Caco-2 (cell line): ENCODE data around the gene OR52B6. TPM values are rescaled to one million over a fixed set of nuclear protein-coding genes. Genes with fewer than 3 reads are reported as not detected.

Experiments
- BruUV-seq: library from RNA; stranded (reverse); fragments of 400-500 nt; replicated peaks from 2 replicates; lab custom pipeline; 2021; lab: Mats Ljungman, UMichigan
- CTCF ChIA-PET: fragments of 300-600 bp; sonication (Branson Sonifier 250); formaldehyde crosslinking; loops from one replicate; lab custom pipeline; 2022; ENCODE audit warnings: antibody characterized with exemption; lab: Charles Lee
- POLR2A ChIA-PET: fragments of 300-600 bp; sonication (Branson Sonifier 250); formaldehyde crosslinking; loops from one replicate; lab custom pipeline; 2022; ENCODE audit warnings: antibody characterized with exemption; lab: Charles Lee
- DNase-seq, 2 experiments: peaks; one replicate each; pipeline versions ENCODE4 v3.0.0 to v3.0.0-alpha.2; 2020 to 2022
- H3K27me3 ChIP-seq: replicated peaks from 2 replicates; pipeline ENCODE4 v1.6.0; 2011; ENCODE audit warnings: low read length; ENCODE audit not compliant: control insufficient read depth, insufficient read depth
- H3K36me3 ChIP-seq: 2 replicates; pipeline ENCODE4 v1.5.1; 2011; ENCODE audit warnings: low read length; ENCODE audit not compliant: control insufficient read depth, insufficient read depth
- H3K4me1 ChIP-seq: fragments of 250-450 bp; sonication (Bioruptor Pico); 2 replicates; pipeline ENCODE4 v1.5.1; 2020; ENCODE audit warnings: mild to moderate bottlenecking
- H3K4me3 ChIP-seq: 2 replicates; pipeline ENCODE4 v1.5.1; 2011; ENCODE audit warnings: low read depth, mild to moderate bottlenecking, control low read depth, low read length
- H3K9me3 ChIP-seq: fragments of 250-450 bp; sonication (Bioruptor Pico); 2 replicates; pipeline ENCODE4 v1.5.1; 2020; ENCODE audit warnings: mild to moderate bottlenecking, moderate library complexity
- H3K27ac Mint-ChIP-seq: one replicate; pipeline ENCODE4 v1.8.0; 2022; ENCODE audit warnings: mixed read lengths; ENCODE audit not compliant: unreplicated experiment
- H3K27me3 Mint-ChIP-seq: one replicate; pipeline ENCODE4 v1.8.0; 2022; ENCODE audit warnings: mixed read lengths; ENCODE audit not compliant: insufficient read depth, unreplicated experiment
- H3K36me3 Mint-ChIP-seq: one replicate; pipeline ENCODE4 v1.8.0; 2022; ENCODE audit warnings: mild to moderate bottlenecking, mixed read lengths; ENCODE audit not compliant: insufficient read depth, unreplicated experiment
- H3K4me1 Mint-ChIP-seq: one replicate; pipeline ENCODE4 v1.8.0; 2022; ENCODE audit warnings: low read depth, mixed read lengths; ENCODE audit not compliant: unreplicated experiment
- H3K4me3 Mint-ChIP-seq: one replicate; pipeline ENCODE4 v1.8.0; 2022; ENCODE audit warnings: mild to moderate bottlenecking, moderate library complexity, mixed read lengths; ENCODE audit not compliant: unreplicated experiment
- H3K9me3 Mint-ChIP-seq: one replicate; pipeline ENCODE4 v1.8.0; 2022; ENCODE audit warnings: mixed read lengths; ENCODE audit not compliant: unreplicated experiment
- CTCF ChIP-seq, 2 experiments: fragments of 200-600 bp in 1 of 2; IDR thresholded peaks; 1 replicate in 1 of 2; 2 replicates in 1 of 2; pipeline versions ENCODE4 v1.5.1 to v1.8.0; 2011 to 2022; ENCODE audit warnings: antibody characterized with exemption in 1 of 2, control low read depth in 1 of 2, inconsistent platforms in 1 of 2, low read depth in 1 of 2, low read length in 1 of 2, mild to moderate bottlenecking in 1 of 2, moderate library complexity in 1 of 2; ENCODE audit not compliant: insufficient read depth in 1 of 2, severe bottlenecking in 1 of 2, unreplicated experiment in 1 of 2
- intact Hi-C: fragments of 100-400 bp; cut with micrococcal nuclease; formaldehyde crosslinking; loops from one replicate; pipeline ENCODE4 v1.10.0; 2022; ENCODE audit not compliant: unreplicated experiment
- total RNA-seq: library from RNA; stranded (reverse); gene quantifications from 2 replicates; pipeline ENCODE4 v1.2.3, GENCODE V29; 2022

OR52B6 gene
- total RNA-seq, 1 experiment from 2014 or later: not detected

- Histone ChIP-seq H3K36me3 (no peaks in the 10 kb centered on the region), H3K9me3 (no peaks in the 10 kb centered on the region), H3K4me3 (no peak overlapping the region), H3K4me1 (no peaks in the 10 kb centered on the region), H3K27me3 (no peaks in the 10 kb centered on the region)
- no TSS peak for BruUV-seq
- Mint-ChIP-seq H3K9me3 (no peaks in the 10 kb centered on the region), H3K4me3 (no peak overlapping the region), H3K4me1 (no peaks in the 10 kb centered on the region), H3K27ac (no peak overlapping the region), H3K36me3 (no peaks in the 10 kb centered on the region), H3K27me3 (peaks cover 14% of the 10 kb centered on the region)
- DNase-seq: no peak
- ChIA-PET POLR2A (no interaction called here), CTCF (no interaction called here)
- intact Hi-C loops: loop anchor here (10.0 kb wide), 1 partner anchor 349 kb away; the partner anchor contains the start of gene OR51V1
- no peak for TF ChIP-seq CTCF (IDR thresholded peaks at IDR 0.05; ENCODE audit: insufficient read depth in 1 of 2, low read depth in 1 of 2, low read length in 1 of 2, severe bottlenecking in 1 of 2, unreplicated experiment in 1 of 2)
Observed at GRCh38 chr11:5553343-5553742, 27.3 kb upstream of the OR52B6 start.

DNA sequence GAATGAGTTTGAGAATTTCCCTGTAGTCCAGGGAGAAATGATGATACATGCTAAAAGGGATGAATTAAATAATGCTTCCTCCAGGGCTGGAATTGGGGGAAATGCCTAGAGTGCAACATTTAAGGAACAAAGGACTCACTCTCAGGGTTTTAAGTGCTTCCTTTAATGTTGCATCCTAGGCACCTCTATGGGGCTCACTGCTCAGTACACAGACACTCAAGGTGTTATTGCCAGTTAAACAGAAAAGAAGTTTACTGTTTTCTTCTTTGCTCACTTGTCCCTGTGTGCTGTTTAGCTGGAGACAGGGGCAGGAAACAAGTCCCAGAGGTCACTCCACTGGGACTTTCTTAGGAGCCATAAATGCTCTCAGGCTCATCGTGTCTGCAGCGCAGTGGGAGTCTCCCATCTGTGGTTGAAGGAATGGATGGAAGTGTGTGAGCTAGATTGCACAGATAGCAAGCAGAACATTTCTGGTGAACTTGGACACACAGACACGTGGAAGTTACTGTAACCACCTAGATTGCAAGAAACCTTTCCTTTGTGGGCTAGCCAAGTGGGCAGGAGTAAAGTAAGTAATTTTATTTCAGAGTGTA lies 24.0 kb upstream of the OR52B6 start:
- CTCF ChIA-PET: no interaction called here
- TF ChIP-seq CTCF (IDR thresholded peaks at IDR 0.05; ENCODE audit: insufficient read depth in 1 of 2, low read depth in 1 of 2, low read length in 1 of 2, severe bottlenecking in 1 of 2, unreplicated experiment in 1 of 2): no peak
- intact Hi-C loops: loop anchor here (10.0 kb wide), 1 partner anchor 352 kb away; the partner anchor contains the start of gene OR51V1
- Mint-ChIP-seq H3K4me3 (no peak overlapping the region), H3K27me3 (peaks cover 14% of the 10 kb centered on the region), H3K4me1 (no peaks in the 10 kb centered on the region), H3K9me3 (no peaks in the 10 kb centered on the region), H3K27ac (no peak overlapping the region), H3K36me3 (no peaks in the 10 kb centered on the region)
- BruUV-seq: no TSS peak
- no peak overlapping the region for H3K4me3 ChIP-seq
- DNase-seq: no peak
- no peaks in the 10 kb centered on the region for H3K9me3 ChIP-seq
- H3K27me3 ChIP-seq: no peaks in the 10 kb centered on the region
- POLR2A ChIA-PET: no interaction called here
- H3K4me1 ChIP-seq: no peaks in the 10 kb centered on the region
- H3K36me3 ChIP-seq: no peaks in the 10 kb centered on the region

DNA sequence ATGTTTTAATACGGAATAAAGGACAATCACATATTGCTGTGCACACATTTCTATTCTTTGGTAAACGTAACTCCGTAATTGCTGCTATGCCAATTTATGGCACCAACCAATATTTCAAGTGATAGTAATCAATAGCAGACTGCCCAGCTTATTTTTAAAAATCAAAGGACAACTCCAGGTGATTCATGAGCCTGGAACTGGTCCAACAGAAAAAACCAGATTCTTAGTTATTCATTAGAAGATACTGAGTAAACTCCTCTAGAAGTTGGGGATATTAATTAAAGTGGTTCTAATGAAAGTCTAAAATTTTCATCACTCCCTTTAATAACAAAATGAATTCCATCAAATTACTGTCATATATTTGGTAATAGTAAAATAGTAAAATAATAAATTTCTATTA lies 22.9 kb upstream of the OR52B6 start:
- H3K4me1 Mint-ChIP-seq: no peaks in the 10 kb centered on the region
- Histone ChIP-seq H3K4me3 (no peak overlapping the region), H3K4me1 (no peaks in the 10 kb centered on the region), H3K27me3 (no peaks in the 10 kb centered on the region), H3K9me3 (no peaks in the 10 kb centered on the region), H3K36me3 (no peaks in the 10 kb centered on the region)
- POLR2A ChIA-PET: no interaction called here
- BruUV-seq: no TSS peak
- TF ChIP-seq CTCF (IDR thresholded peaks at IDR 0.05; ENCODE audit: insufficient read depth in 1 of 2, low read depth in 1 of 2, low read length in 1 of 2, severe bottlenecking in 1 of 2, unreplicated experiment in 1 of 2): no peak
- H3K27me3 Mint-ChIP-seq: peaks cover 8% of the 10 kb centered on the region
- H3K9me3 Mint-ChIP-seq: no peaks in the 10 kb centered on the region
- no peak for DNase-seq
- intact Hi-C loops: loop anchor here (10.0 kb wide), 1 partner anchor 353 kb away; the partner anchor contains the start of gene OR51V1
- no peak overlapping the region for H3K27ac Mint-ChIP-seq
- CTCF ChIA-PET: no interaction called here
- no peak overlapping the region for H3K4me3 Mint-ChIP-seq
- H3K36me3 Mint-ChIP-seq: no peaks in the 10 kb centered on the region
